ENCODE measurements around the gene HOXA13.

- TF ChIP-seq, protein P1, sequence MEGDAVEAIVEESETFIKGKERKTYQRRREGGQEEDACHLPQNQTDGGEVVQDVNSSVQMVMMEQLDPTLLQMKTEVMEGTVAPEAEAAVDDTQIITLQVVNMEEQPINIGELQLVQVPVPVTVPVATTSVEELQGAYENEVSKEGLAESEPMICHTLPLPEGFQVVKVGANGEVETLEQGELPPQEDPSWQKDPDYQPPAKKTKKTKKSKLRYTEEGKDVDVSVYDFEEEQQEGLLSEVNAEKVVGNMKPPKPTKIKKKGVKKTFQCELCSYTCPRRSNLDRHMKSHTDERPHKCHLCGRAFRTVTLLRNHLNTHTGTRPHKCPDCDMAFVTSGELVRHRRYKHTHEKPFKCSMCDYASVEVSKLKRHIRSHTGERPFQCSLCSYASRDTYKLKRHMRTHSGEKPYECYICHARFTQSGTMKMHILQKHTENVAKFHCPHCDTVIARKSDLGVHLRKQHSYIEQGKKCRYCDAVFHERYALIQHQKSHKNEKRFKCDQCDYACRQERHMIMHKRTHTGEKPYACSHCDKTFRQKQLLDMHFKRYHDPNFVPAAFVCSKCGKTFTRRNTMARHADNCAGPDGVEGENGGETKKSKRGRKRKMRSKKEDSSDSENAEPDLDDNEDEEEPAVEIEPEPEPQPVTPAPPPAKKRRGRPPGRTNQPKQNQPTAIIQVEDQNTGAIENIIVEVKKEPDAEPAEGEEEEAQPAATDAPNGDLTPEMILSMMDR (IDR thresholded peaks at IDR 0.05), result no peak
- TF ChIP-seq POLR2A (IDR thresholded peaks at IDR 0.05), result no peak
Observed at GRCh38 chr7:27180431-27181420, 19.2 kb downstream of the HOXA13 start.

Data from heart left ventricle (tissue), 13 donors.